Muscle layer of duodenum (tissue), 2 donors: Measurements from ENCODE around the gene WNT5B.

Experiments used
- H3K27ac ChIP-seq: one replicate; pipeline ENCODE4 v1.7.0; 2013; ENCODE audit warnings: mild to moderate bottlenecking, low read length
- H3K27me3 ChIP-seq: one replicate; pipeline ENCODE4 v1.7.0; 2013; ENCODE audit warnings: low read depth, mild to moderate bottlenecking, control low read depth, low read length
- H3K36me3 ChIP-seq, 2 donors: one replicate each; pipeline ENCODE4 v1.7.0; 2013; ENCODE audit warnings: low read length in 2 of 2, control low read depth in 1 of 2, mild to moderate bottlenecking in 1 of 2; ENCODE audit not compliant: insufficient read depth in 2 of 2, control insufficient read depth in 1 of 2
- H3K4me1 ChIP-seq, 2 donors: one replicate each; pipeline ENCODE4 v1.7.0; 2013; ENCODE audit warnings: low read length in 2 of 2, mild to moderate bottlenecking in 2 of 2, control low read depth in 1 of 2, moderate library complexity in 1 of 2; ENCODE audit not compliant: insufficient read depth in 2 of 2, control insufficient read depth in 1 of 2
- H3K4me3 ChIP-seq, 2 donors: one replicate each; pipeline ENCODE4 v1.7.0; 2013; ENCODE audit warnings: low read length in 2 of 2, low read depth in 1 of 2, mild to moderate bottlenecking in 1 of 2
- H3K9me3 ChIP-seq, 2 donors: one replicate each; pipeline ENCODE4 v1.7.0; 2013; ENCODE audit warnings: low read length in 2 of 2, control low read depth in 1 of 2, mild to moderate bottlenecking in 1 of 2; ENCODE audit not compliant: control insufficient read depth in 1 of 2
- donor health status: healthy.

WNT5B gene

GRCh38 chr12:1644534-1645438 is 15.8 kb downstream of the WNT5B start:
- peak overlapping the region in 1 of 2 donors; percentile 30 for H3K4me3 ChIP-seq
- no peaks in the 10 kb centered on the region for H3K27me3 ChIP-seq
- no peak overlapping the region for H3K27ac ChIP-seq
- H3K4me1 ChIP-seq = peaks cover 0 to 36% of the 10 kb centered on the region in 2 donors
- H3K9me3 ChIP-seq = no peaks in the 10 kb centered on the region
- no peaks in the 10 kb centered on the region for H3K36me3 ChIP-seq

- no peak overlapping the region for H3K27ac ChIP-seq
These were observed 16.8 kb downstream of the WNT5B start for GRCh38 chr12:1645819-1646218.

GRCh38 chr12:1646569-1647284 is 17.7 kb downstream of the WNT5B start:
- Histone ChIP-seq H3K27ac (no peak overlapping the region), H3K27me3 (no peaks in the 10 kb centered on the region), H3K9me3 (no peaks in the 10 kb centered on the region), H3K4me3 (no peak overlapping the region), H3K4me1 (peaks cover 10 to 52% of the 10 kb centered on the region in 2 donors), H3K36me3 (no peaks in the 10 kb centered on the region)

More at GRCh38 chr12:1645819-1646218, 16.8 kb downstream of the WNT5B start:
- Histone ChIP-seq H3K4me1 (peaks cover 6 to 43% of the 10 kb centered on the region in 2 donors), H3K36me3 (no peaks in the 10 kb centered on the region), H3K4me3 (no peak overlapping the region), H3K9me3 (no peaks in the 10 kb centered on the region), H3K27me3 (no peaks in the 10 kb centered on the region)

- no peaks in the 10 kb centered on the region for H3K36me3 ChIP-seq
- no peaks in the 10 kb centered on the region for H3K9me3 ChIP-seq
- H3K4me1 ChIP-seq = peaks cover 10 to 52% of the 10 kb centered on the region in 2 donors
- no peak overlapping the region for H3K4me3 ChIP-seq
- no peaks in the 10 kb centered on the region for H3K27me3 ChIP-seq
- no peak overlapping the region for H3K27ac ChIP-seq
These were observed 18.2 kb downstream of the WNT5B start for GRCh38 chr12:1647285-1647669.

- H3K4me1 ChIP-seq = peaks cover 10 to 35% of the 10 kb centered on the region in 2 donors
- H3K9me3 ChIP-seq = no peaks in the 10 kb centered on the region
- no peaks in the 10 kb centered on the region for H3K36me3 ChIP-seq
- peak overlapping the region in 1 of 2 donors; percentile 5 for H3K4me3 ChIP-seq
- H3K27me3 ChIP-seq = no peaks in the 10 kb centered on the region
- H3K27ac ChIP-seq = peak overlapping the region; percentile 16
These were observed 21.4 kb downstream of the WNT5B start for GRCh38 chr12:1650260-1650977.

GRCh38 chr12:1650978-1651361 is 21.9 kb downstream of the WNT5B start:
- H3K27ac ChIP-seq = peak overlapping the region; percentile 16
- H3K4me1 ChIP-seq = peaks cover 10 to 29% of the 10 kb centered on the region in 2 donors
- H3K36me3 ChIP-seq = no peaks in the 10 kb centered on the region
- H3K27me3 ChIP-seq = no peaks in the 10 kb centered on the region
- H3K9me3 ChIP-seq = no peaks in the 10 kb centered on the region
- peak overlapping the region in 1 of 2 donors; percentile 5 for H3K4me3 ChIP-seq

- Histone ChIP-seq H3K4me1 (peaks cover 10 to 29% of the 10 kb centered on the region in 2 donors), H3K36me3 (no peaks in the 10 kb centered on the region), H3K9me3 (no peaks in the 10 kb centered on the region), H3K27ac (no peak overlapping the region), H3K4me3 (no peak overlapping the region), H3K27me3 (no peaks in the 10 kb centered on the region)
These were observed 22.9 kb downstream of the WNT5B start for GRCh38 chr12:1651946-1652345.

GRCh38 chr12:1655225-1655788 is 26.3 kb downstream of the WNT5B start:
- no peaks in the 10 kb centered on the region for H3K27me3 ChIP-seq
- peaks cover 9 to 21% of the 10 kb centered on the region in 2 donors for H3K4me1 ChIP-seq
- no peaks in the 10 kb centered on the region for H3K9me3 ChIP-seq
- no peak overlapping the region for H3K4me3 ChIP-seq
- no peak overlapping the region for H3K27ac ChIP-seq
- H3K36me3 ChIP-seq = no peaks in the 10 kb centered on the region

GRCh38 chr12:1656902-1657301 is 27.9 kb downstream of the WNT5B start:
- Histone ChIP-seq H3K4me1 (peaks cover 0 to 11% of the 10 kb centered on the region in 2 donors), H3K27me3 (no peaks in the 10 kb centered on the region), H3K4me3 (no peak overlapping the region), H3K27ac (no peak overlapping the region), H3K9me3 (no peaks in the 10 kb centered on the region), H3K36me3 (no peaks in the 10 kb centered on the region)

GRCh38 chr12:1657688-1658087 is 28.7 kb downstream of the WNT5B start:
- Histone ChIP-seq H3K4me1 (peaks cover 0 to 11% of the 10 kb centered on the region in 2 donors), H3K27me3 (no peaks in the 10 kb centered on the region), H3K36me3 (no peaks in the 10 kb centered on the region), H3K4me3 (no peak overlapping the region), H3K9me3 (no peaks in the 10 kb centered on the region), H3K27ac (no peak overlapping the region)
